OCI-M1 (cell line): ENCODE measurements around the gene ZFYVE19.
"Not testable (repeated sequence)": the region's sequence is repeated elsewhere in the genome, so short reads cannot be mapped to it uniquely, and the experiment has no call there.

Experiments
- DNase-seq: peaks from one replicate; lab custom pipeline; 2025; lab: John Stamatoyannopoulos, UW

The ZFYVE19 gene

GRCh38 chr15:40847223-40847961 is 40.5 kb downstream of the ZFYVE19 start:
- peak; percentile 98 for DNase-seq

- DNase-seq: no peak
Observed at GRCh38 chr15:40850576-40851112, 43.8 kb downstream of the ZFYVE19 start.

DNA sequence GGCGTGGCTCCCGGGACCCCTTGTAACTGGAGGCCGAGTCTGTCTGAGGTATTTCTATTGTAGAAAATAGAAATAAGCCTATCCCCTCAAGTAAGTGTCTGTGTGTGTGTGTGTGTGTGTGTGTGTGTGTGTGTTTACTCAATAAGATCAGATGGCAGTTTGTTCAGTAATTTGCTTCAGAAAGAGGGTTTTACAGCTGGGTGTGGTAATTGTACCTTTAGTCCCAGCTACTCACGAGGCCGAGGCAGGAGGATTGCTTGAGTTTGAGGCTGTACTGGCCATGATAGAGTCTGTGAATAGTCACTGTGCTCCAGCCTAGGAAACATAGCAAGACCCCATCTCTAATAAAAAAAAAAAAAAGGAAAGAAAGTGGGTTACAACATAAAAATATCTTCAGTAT is 45.6 kb downstream of the ZFYVE19 start:
- DNase-seq: no peak

- no peak for DNase-seq
Observed at GRCh38 chr15:40853241-40853890, 46.5 kb downstream of the ZFYVE19 start.

GRCh38 chr15:40854161-40854560 is 47.3 kb downstream of the ZFYVE19 start:
- no peak for DNase-seq

- no peak for DNase-seq
Observed at GRCh38 chr15:40855706-40856234, 48.9 kb downstream of the ZFYVE19 start.

GRCh38 chr15:40856746-40857145 is 49.9 kb downstream of the ZFYVE19 start:
- DNase-seq: no peak

- DNase-seq: peak; percentile 90
Observed at GRCh38 chr15:40857601-40858341, 50.9 kb downstream of the ZFYVE19 start.

DNA sequence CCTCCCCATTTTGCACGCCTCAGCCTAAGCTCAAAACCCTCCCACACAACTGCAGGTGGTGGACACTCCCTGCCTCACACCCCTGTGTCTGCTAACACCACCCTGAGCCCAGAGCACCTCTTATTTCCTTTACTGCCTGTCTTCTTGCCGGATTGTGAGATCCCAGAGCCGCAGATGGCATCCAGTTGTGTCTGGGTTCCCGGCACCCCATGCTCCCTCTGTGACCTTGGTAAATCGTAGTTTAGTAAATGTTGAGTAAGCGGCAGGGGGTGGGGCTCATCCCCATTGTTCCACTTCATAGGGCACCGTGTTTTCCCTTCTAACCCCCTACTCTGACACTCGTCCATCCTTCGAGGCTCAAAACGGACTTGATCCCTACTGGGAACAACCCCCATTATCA is 51.8 kb downstream of the ZFYVE19 start:
- no peak for DNase-seq

DNA sequence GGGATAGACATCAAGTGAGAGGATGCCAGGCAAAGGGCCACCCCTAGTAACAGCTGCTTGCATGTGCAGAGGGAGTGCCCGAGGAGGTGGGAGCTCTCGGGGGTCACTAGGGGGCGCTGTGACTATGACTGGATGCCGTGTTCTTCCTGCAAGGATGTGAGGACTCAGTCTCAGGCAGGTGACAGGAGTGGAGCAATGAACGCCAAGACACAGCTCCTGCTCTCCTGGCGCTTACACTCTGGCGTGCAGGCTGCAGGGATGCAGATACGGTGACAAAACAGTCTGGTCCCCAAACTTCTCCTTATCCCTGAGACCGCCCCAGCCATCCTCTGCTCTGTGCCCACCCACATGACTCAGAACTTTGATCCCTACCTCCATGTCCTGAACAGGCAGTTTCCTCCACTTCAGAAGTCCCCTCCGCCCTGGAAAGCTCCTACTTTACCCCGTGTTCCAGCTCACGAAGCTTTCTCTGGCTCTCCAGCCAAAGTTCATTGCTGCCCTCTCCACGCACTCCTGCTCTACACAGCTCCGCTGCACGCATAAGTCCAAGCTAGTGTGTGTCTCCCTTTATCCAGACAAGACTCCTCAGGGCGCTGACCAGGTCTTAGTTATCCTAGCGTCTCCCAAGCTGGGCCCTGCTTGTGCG is 52.4 kb downstream of the ZFYVE19 start:
- peak; percentile 87 for DNase-seq

DNA sequence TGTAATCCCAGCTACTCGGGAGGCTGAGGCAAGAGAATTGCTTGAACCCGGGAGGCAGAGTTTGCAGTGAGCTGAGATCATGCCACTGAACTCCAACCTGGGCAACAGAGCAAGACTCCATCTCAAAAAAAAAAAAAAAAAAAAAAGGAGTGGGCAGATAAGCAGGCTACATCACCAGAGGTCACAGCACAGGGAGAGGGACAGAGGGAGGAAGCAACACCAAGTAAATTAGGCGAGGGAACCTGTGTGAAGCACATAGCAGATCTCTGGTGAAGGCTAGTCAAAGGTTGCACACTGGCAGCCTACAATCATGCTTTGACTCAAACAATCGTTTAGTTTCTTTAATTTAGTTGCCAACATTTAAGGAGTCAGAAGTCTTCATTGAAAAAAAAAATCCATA is 54.3 kb downstream of the ZFYVE19 start:
- not testable (repeated sequence) for DNase-seq

DNA sequence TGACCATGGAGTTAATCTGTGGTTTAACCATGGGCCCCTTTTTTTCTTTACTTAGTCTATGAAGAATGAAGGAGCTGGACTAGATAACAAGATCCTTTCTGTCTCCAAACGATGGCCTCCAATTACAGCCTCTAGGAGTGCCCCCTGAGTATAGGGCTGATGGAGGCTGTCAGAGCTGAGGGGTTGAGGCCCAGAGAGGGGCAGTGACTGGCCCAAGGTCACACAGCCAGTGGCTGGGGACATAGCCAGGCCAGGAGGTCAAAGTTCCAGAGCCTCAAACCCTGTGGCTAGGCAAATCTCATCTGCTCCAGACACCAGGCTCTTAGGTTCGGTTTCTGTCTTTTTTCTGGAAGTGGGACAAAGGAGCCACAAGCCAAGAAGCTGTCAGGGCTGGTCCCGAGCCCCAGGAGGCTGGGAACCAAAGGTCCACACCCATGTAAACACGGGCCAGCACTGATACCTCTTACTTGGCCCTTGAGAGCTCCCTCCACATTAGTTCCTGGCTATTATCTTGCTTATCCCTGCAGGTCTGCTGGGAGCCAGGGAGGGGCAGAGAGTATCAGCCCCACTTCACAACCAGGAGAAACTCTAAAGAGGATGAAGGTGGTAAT is 56.9 kb downstream of the ZFYVE19 start:
- DNase-seq: no peak
